Adrenal gland (tissue), 5 donors: Measurements from ENCODE around the gene AFAP1L1.

Source experiments
- POLR2A ChIP-seq, 2 donors: fragments of 450-650 bp; IDR thresholded peaks; one replicate each; pipeline ENCODE4 v1.6.1; 2017; ENCODE audit warnings: antibody characterized with exemption in 2 of 2, mild to moderate bottlenecking in 2 of 2, moderate library complexity in 1 of 2
- TF ChIP-seq, protein P1 (sequence below), 6 experiments: fragments of 450-650 bp in 4 of 6; fragments of 200-600 bp in 2 of 6; sonication (generic) in 1 of 6; IDR thresholded peaks; 1 replicate in 5 of 6; 2 replicates in 1 of 6; pipeline versions ENCODE4 v1.5.1 to v1.8.0; 2016 to 2021; ENCODE audit warnings: antibody characterized with exemption in 6 of 6, mild to moderate bottlenecking in 2 of 6, moderate library complexity in 1 of 6
- donor health status: DM: no; HTN: no; CAD: no.

DNA sequence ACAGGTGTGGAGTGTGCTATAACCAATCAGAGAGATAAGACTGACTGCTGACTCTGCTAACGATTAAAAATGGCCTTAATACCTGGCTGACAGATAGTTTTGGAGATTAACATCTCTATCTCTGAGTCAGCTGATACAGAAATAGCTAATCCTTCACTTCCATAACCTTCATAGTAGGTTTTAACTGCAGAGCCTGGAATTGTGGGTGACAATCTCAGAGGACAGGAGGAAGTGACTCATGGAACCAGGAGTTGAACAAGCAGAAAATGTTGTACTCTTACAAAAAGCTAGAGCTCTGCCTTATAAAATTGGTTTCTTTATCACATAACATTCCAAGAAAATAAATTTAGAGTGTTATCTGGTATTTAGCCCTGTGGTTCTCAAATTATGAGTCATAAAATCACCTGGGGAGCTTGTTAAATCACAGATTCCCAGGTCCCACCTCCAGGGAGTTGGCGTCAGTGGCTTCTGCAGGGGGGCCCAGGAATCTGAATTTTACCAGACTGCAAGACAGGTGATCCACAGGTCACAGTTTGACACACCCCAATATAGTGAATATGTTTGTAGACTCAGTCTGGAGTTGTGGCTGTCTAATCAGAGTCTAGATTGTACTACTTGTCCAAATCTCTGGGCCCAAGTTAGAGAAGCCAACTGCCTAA is 44.4 kb upstream of the AFAP1L1 start:
- TF ChIP-seq, protein P1, sequence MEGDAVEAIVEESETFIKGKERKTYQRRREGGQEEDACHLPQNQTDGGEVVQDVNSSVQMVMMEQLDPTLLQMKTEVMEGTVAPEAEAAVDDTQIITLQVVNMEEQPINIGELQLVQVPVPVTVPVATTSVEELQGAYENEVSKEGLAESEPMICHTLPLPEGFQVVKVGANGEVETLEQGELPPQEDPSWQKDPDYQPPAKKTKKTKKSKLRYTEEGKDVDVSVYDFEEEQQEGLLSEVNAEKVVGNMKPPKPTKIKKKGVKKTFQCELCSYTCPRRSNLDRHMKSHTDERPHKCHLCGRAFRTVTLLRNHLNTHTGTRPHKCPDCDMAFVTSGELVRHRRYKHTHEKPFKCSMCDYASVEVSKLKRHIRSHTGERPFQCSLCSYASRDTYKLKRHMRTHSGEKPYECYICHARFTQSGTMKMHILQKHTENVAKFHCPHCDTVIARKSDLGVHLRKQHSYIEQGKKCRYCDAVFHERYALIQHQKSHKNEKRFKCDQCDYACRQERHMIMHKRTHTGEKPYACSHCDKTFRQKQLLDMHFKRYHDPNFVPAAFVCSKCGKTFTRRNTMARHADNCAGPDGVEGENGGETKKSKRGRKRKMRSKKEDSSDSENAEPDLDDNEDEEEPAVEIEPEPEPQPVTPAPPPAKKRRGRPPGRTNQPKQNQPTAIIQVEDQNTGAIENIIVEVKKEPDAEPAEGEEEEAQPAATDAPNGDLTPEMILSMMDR (IDR thresholded peaks at IDR 0.05) = no peak
- TF ChIP-seq POLR2A (IDR thresholded peaks at IDR 0.05) = no peak
